Activated CD8-positive, alpha-beta memory T cell treated with anti-CD3 and anti-CD28 coated beads, Interleukin-2, amount 50 U/mL, for 24 hours (primary cell): Measurements from ENCODE around the gene DOK5.

Experiments used
- DNase-seq: peaks from one replicate; pipeline ENCODE4 v3.0.0-alpha.2; 2020; ENCODE audit errors: extremely low read depth

DOK5 gene

GRCh38 chr20:54557806-54558590 lies 82.6 kb downstream of the DOK5 start:
- no peak for DNase-seq

- DNase-seq = no peak
Observed at GRCh38 chr20:54559890-54560289, 84.5 kb downstream of the DOK5 start.

GRCh38 chr20:54560357-54560756 lies 85.0 kb downstream of the DOK5 start:
- no peak for DNase-seq

- no peak for DNase-seq
Observed at GRCh38 chr20:54565255-54565654, 89.9 kb downstream of the DOK5 start.

- DNase-seq = no peak
Observed at GRCh38 chr20:54566031-54566688, 90.8 kb downstream of the DOK5 start.

GRCh38 chr20:54570561-54570960 lies 95.2 kb downstream of the DOK5 start:
- no peak for DNase-seq

GRCh38 chr20:54572665-54573435 lies 97.5 kb downstream of the DOK5 start:
- no peak for DNase-seq

GRCh38 chr20:54573838-54574237 lies 98.4 kb downstream of the DOK5 start:
- no peak for DNase-seq

GRCh38 chr20:54576518-54576917 lies 101.1 kb downstream of the DOK5 start:
- no peak for DNase-seq

GRCh38 chr20:54577637-54578036 lies 102.2 kb downstream of the DOK5 start:
- no peak for DNase-seq

GRCh38 chr20:54585217-54585616 lies 109.8 kb downstream of the DOK5 start:
- no peak for DNase-seq

- DNase-seq = no peak
Observed at GRCh38 chr20:54587408-54587807, 112.0 kb downstream of the DOK5 start.

GRCh38 chr20:54589402-54590030 lies 114.1 kb downstream of the DOK5 start:
- no peak for DNase-seq

- DNase-seq = no peak
Observed at GRCh38 chr20:54590856-54591255, 115.5 kb downstream of the DOK5 start.

GRCh38 chr20:54596651-54597050 lies 121.3 kb downstream of the DOK5 start:
- no peak for DNase-seq

GRCh38 chr20:54598352-54598751 lies 123.0 kb downstream of the DOK5 start:
- DNase-seq = no peak

- DNase-seq = no peak
Observed at GRCh38 chr20:54600634-54601033, 125.2 kb downstream of the DOK5 start.

GRCh38 chr20:54601831-54602515 lies 126.6 kb downstream of the DOK5 start:
- DNase-seq = no peak

GRCh38 chr20:54605319-54605718 lies 129.9 kb downstream of the DOK5 start:
- no peak for DNase-seq

- no peak for DNase-seq
Observed at GRCh38 chr20:54606380-54606779, 131.0 kb downstream of the DOK5 start.

- no peak for DNase-seq
Observed at GRCh38 chr20:54608039-54608745, 132.8 kb downstream of the DOK5 start.
